ENCODE measurements around the gene ABTB2. TPM values are rescaled to one million over a fixed set of nuclear protein-coding genes. Genes with fewer than 3 reads are reported as not detected.
A peak's percentile ranks its signal among the peaks of the same experiment; 100 is the strongest.

Gene ABTB2
- total and polyA plus RNA-seq, 2 experiments from 2014 or later, result 12.4 to 14.3 TPM

- Histone ChIP-seq H3K9me2 (replicated peaks; ENCODE audit: insufficient read depth) (no peaks in the 10 kb centered on the region), H4K20me1 (ENCODE audit: insufficient read depth, poor library complexity, severe bottlenecking) (no peaks in the 10 kb centered on the region), H3K79me2 (no peaks in the 10 kb centered on the region), H3K4me1 (ENCODE audit: insufficient read depth) (peaks cover 31% of the 10 kb centered on the region), H2AFZ (no peak overlapping the region), H3K4me3 (no peak overlapping the region), H3K4me2 (peak overlapping the region; percentile 47), H3K27me3 (no peaks in the 10 kb centered on the region), H3K27ac (peak overlapping the region; percentile 15), H3K36me3 (replicated peaks; ENCODE audit: insufficient read depth, low read depth) (no peaks in the 10 kb centered on the region), H3K9me3 (ENCODE audit: low read depth) (no peaks in the 10 kb centered on the region)
- WGBS (ENCODE audit: low lambda C conversion rate, missing lambda C conversion rate), result 66% methylated on average over 22 of the region's 22 CpGs
- TF ChIP-seq CTCF (IDR thresholded peaks at IDR 0.05; ENCODE audit: poor library complexity) (no peak), EZH2phosphoT487 (IDR thresholded peaks at IDR 0.05; ENCODE audit: low read depth, severe bottlenecking, unreplicated experiment) (no peak), EZH2 (IDR thresholded peaks at IDR 0.05; ENCODE audit: borderline replicate concordance) (no peak)
- DNase-seq (ENCODE audit: low spot score), result no peak
Measured at GRCh38 chr11:34185926-34186841, 171.6 kb downstream of the ABTB2 start.

DNA sequence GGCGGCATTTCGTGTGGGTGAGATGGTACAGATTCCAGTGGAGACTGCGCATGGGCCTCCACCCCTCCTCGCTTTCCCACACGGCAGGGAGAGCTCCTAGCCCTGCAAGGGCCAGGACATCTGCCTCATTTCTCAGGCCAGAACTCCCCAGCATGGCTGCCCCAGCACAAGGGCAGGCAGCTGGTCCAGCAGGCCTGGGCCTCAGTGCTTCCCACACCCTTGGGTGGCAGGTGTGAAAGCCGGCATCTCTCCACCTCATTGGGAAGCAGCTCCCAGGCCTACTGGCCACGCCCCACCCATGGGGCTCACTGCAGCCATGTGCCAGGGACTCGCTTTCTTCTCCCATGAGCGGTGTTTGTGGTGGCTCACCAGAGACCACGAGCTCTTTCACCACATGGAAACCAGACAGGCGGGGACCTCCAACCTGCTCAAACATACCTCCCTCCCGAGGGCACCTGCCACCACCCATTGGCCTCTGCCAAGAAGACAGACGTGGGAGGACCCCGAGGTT, 173.2 kb downstream of the ABTB2 start:
- H3K27ac ChIP-seq, result no peak overlapping the region
- no peak overlapping the region for H3K4me2 ChIP-seq
- no peak for DNase-seq (ENCODE audit: low spot score)
- WGBS (ENCODE audit: low lambda C conversion rate, missing lambda C conversion rate), result 96% methylated on average over 14 of the region's 14 CpGs
- H3K9me2 ChIP-seq (replicated peaks; ENCODE audit: insufficient read depth), result no peaks in the 10 kb centered on the region
- H3K79me2 ChIP-seq, result no peaks in the 10 kb centered on the region
- H3K36me3 ChIP-seq (replicated peaks; ENCODE audit: insufficient read depth, low read depth), result no peaks in the 10 kb centered on the region
- no peak overlapping the region for H3K4me3 ChIP-seq
- no peaks in the 10 kb centered on the region for H3K9me3 ChIP-seq (ENCODE audit: low read depth)
- H2AFZ ChIP-seq, result no peak overlapping the region
- H3K4me1 ChIP-seq (ENCODE audit: insufficient read depth), result peaks cover 43% of the 10 kb centered on the region
- no peak for TF ChIP-seq EZH2phosphoT487 (IDR thresholded peaks at IDR 0.05; ENCODE audit: low read depth, severe bottlenecking, unreplicated experiment)
- TF ChIP-seq EZH2 (IDR thresholded peaks at IDR 0.05; ENCODE audit: borderline replicate concordance), result no peak
- TF ChIP-seq CTCF (IDR thresholded peaks at IDR 0.05; ENCODE audit: poor library complexity), result no peak
- no peaks in the 10 kb centered on the region for H4K20me1 ChIP-seq (ENCODE audit: insufficient read depth, poor library complexity, severe bottlenecking)
- no peaks in the 10 kb centered on the region for H3K27me3 ChIP-seq

GRCh38 chr11:34183848-34184391, 173.9 kb downstream of the ABTB2 start:
- TF ChIP-seq CTCF (IDR thresholded peaks at IDR 0.05; ENCODE audit: poor library complexity) (no peak), EZH2 (IDR thresholded peaks at IDR 0.05; ENCODE audit: borderline replicate concordance) (no peak), EZH2phosphoT487 (IDR thresholded peaks at IDR 0.05; ENCODE audit: low read depth, severe bottlenecking, unreplicated experiment) (no peak)
- Histone ChIP-seq H3K27me3 (no peaks in the 10 kb centered on the region), H3K9me3 (ENCODE audit: low read depth) (no peaks in the 10 kb centered on the region), H3K4me3 (no peak overlapping the region), H3K79me2 (no peaks in the 10 kb centered on the region), H3K9me2 (replicated peaks; ENCODE audit: insufficient read depth) (no peaks in the 10 kb centered on the region), H3K4me1 (ENCODE audit: insufficient read depth) (peaks cover 47% of the 10 kb centered on the region), H3K36me3 (replicated peaks; ENCODE audit: insufficient read depth, low read depth) (no peaks in the 10 kb centered on the region), H3K4me2 (no peak overlapping the region), H4K20me1 (ENCODE audit: insufficient read depth, poor library complexity, severe bottlenecking) (no peaks in the 10 kb centered on the region), H2AFZ (no peak overlapping the region), H3K27ac (no peak overlapping the region)
- no peak for DNase-seq (ENCODE audit: low spot score)
- 84% methylated on average over 9 of the region's 9 CpGs for WGBS (ENCODE audit: low lambda C conversion rate, missing lambda C conversion rate)
